ENCODE measurements around the gene GCA.

DNA sequence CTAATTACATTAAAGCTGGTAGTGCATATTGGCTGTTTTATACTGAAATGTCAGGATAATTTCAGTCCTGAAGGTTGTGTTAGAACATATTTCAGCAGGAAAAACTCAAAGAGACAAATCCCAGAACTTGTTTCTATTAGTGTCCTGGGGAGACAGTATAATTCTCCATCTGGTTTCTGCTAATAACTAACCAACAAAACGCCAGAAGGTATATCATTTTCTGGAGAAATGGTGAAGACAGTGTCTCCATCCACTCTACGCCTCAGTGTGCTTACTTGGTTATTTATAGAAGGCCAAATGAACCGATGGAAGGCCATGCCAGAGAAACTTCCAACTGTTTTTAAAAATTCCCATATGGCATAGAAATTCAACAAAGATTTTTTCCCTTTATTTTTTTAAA is 41.6 kb downstream of the GCA start:
- no peak for TF ChIP-seq POLR2A (IDR thresholded peaks at IDR 0.05; ENCODE audit: low read length)
- TF ChIP-seq GATA1 (IDR thresholded peaks at IDR 0.05; ENCODE audit: low read depth, low read length), result no peak
